PC-3 (cell line): ENCODE results near the gene HYAL2.

Experiments used
- EZH2 ChIP-seq: fragments of 300-600 bp; sonication (generic); IDR thresholded peaks from one replicate; pipeline ENCODE4 v1.6.1; 2017; ENCODE audit warnings: antibody characterized with exemption, mild to moderate bottlenecking, low read length; ENCODE audit not compliant: unreplicated experiment
- TF ChIP-seq, protein P1 (sequence below): fragments of 300-600 bp; sonication (generic); conservative IDR thresholded peaks from 2 replicates; pipeline ENCODE4 v1.5.1; 2017; ENCODE audit warnings: antibody characterized with exemption, low read depth, mild to moderate bottlenecking, low read length

DNA sequence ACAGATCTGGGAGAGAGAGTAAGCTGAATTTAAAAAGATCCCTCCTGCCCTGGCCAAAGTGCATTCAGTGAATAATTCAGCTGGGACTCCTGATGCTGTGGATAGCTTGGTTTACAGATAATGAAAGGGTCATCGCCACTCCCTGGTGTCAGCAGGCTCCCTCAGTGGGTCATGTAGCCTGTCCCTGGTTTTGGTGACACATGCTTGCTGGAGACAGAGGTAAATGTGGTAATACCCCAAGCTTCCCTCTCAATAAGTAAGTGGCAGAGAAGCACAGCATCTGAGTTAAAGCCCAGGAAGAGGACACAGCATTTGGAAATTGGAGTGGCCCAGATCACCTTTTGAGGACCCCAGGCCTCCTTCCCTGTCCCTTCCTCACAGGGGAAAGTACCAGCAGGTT, 34.9 kb upstream of the HYAL2 start:
- no peak for TF ChIP-seq EZH2
- TF ChIP-seq, protein P1, sequence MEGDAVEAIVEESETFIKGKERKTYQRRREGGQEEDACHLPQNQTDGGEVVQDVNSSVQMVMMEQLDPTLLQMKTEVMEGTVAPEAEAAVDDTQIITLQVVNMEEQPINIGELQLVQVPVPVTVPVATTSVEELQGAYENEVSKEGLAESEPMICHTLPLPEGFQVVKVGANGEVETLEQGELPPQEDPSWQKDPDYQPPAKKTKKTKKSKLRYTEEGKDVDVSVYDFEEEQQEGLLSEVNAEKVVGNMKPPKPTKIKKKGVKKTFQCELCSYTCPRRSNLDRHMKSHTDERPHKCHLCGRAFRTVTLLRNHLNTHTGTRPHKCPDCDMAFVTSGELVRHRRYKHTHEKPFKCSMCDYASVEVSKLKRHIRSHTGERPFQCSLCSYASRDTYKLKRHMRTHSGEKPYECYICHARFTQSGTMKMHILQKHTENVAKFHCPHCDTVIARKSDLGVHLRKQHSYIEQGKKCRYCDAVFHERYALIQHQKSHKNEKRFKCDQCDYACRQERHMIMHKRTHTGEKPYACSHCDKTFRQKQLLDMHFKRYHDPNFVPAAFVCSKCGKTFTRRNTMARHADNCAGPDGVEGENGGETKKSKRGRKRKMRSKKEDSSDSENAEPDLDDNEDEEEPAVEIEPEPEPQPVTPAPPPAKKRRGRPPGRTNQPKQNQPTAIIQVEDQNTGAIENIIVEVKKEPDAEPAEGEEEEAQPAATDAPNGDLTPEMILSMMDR: no peak
